ENCODE data around the gene SH3RF3. TPM values are rescaled to one million over a fixed set of nuclear protein-coding genes. Genes with fewer than 3 reads are reported as not detected.

The SH3RF3 gene
- total RNA-seq, 2 donors from 2014 or later, result 1.5 to 1.8 TPM

GRCh38 chr2:109279243-109279860 is 150.3 kb downstream of the SH3RF3 start:
- H3K36me3 ChIP-seq (ENCODE audit: control insufficient read depth, insufficient read depth, low read length), result no peaks in the 10 kb centered on the region
- no peaks in the 10 kb centered on the region for H3K9me3 ChIP-seq (ENCODE audit: control insufficient read depth, low read length)
- DNase-seq, result peak; percentile 62
- 61 to 73% methylated on average over 12 to 15 of the region's 15 CpGs for WGBS, 2 experiments (ENCODE audit: insufficient coverage in 1 of 2, insufficient read length in 1 of 2)
- H3K36me3 Mint-ChIP-seq (ENCODE audit: low read depth), result no peaks in the 10 kb centered on the region
- H3K9ac ChIP-seq (ENCODE audit: extremely low read depth, low read length, poor library complexity, severe bottlenecking), result no peak overlapping the region
- H3K27ac ChIP-seq (ENCODE audit: low read depth, low read length), result no peak overlapping the region
- H3K9me3 Mint-ChIP-seq, result no peaks in the 10 kb centered on the region
- H3K4me1 ChIP-seq (ENCODE audit: control insufficient read depth, insufficient read depth, low read length), result no peaks in the 10 kb centered on the region
- TF ChIP-seq CTCF (conservative IDR thresholded peaks at IDR 0.05), result no peak
- no peak overlapping the region for H3K4me3 Mint-ChIP-seq
- H3K27ac Mint-ChIP-seq, result no peak overlapping the region
- no peak overlapping the region for H3K4me3 ChIP-seq (ENCODE audit: low read length)
- no peaks in the 10 kb centered on the region for H3K27me3 ChIP-seq (ENCODE audit: control insufficient read depth, insufficient read depth, low read length, poor library complexity, severe bottlenecking)
- no peaks in the 10 kb centered on the region for H3K4me1 Mint-ChIP-seq
- no peaks in the 10 kb centered on the region for H3K27me3 Mint-ChIP-seq (ENCODE audit: insufficient read depth)

- Mint-ChIP-seq H3K9me3 (no peaks in the 10 kb centered on the region), H3K27me3 (ENCODE audit: insufficient read depth) (no peaks in the 10 kb centered on the region), H3K36me3 (ENCODE audit: low read depth) (no peaks in the 10 kb centered on the region), H3K27ac (no peak overlapping the region), H3K4me3 (no peak overlapping the region), H3K4me1 (no peaks in the 10 kb centered on the region)
- WGBS, 2 experiments (ENCODE audit: insufficient coverage in 1 of 2, insufficient read length in 1 of 2), result 87 to 92% methylated on average over 7 of the region's 7 CpGs
- Histone ChIP-seq H3K4me3 (ENCODE audit: low read length) (no peak overlapping the region), H3K27ac (ENCODE audit: low read depth, low read length) (no peak overlapping the region), H3K4me1 (ENCODE audit: control insufficient read depth, insufficient read depth, low read length) (no peaks in the 10 kb centered on the region), H3K27me3 (ENCODE audit: control insufficient read depth, insufficient read depth, low read length, poor library complexity, severe bottlenecking) (no peaks in the 10 kb centered on the region), H3K9me3 (ENCODE audit: control insufficient read depth, low read length) (no peaks in the 10 kb centered on the region), H3K9ac (ENCODE audit: extremely low read depth, low read length, poor library complexity, severe bottlenecking) (no peak overlapping the region), H3K36me3 (ENCODE audit: control insufficient read depth, insufficient read depth, low read length) (no peaks in the 10 kb centered on the region)
- no peak for DNase-seq
- TF ChIP-seq CTCF (conservative IDR thresholded peaks at IDR 0.05), result peak; percentile 39
Measured at GRCh38 chr2:109280804-109281203, 151.8 kb downstream of the SH3RF3 start.

GRCh38 chr2:109282360-109282759 is 153.4 kb downstream of the SH3RF3 start:
- TF ChIP-seq CTCF (conservative IDR thresholded peaks at IDR 0.05), result no peak
- no peak overlapping the region for H3K4me3 ChIP-seq (ENCODE audit: low read length)
- H3K27me3 ChIP-seq (ENCODE audit: control insufficient read depth, insufficient read depth, low read length, poor library complexity, severe bottlenecking), result no peaks in the 10 kb centered on the region
- H3K9ac ChIP-seq (ENCODE audit: extremely low read depth, low read length, poor library complexity, severe bottlenecking), result no peak overlapping the region
- Mint-ChIP-seq H3K36me3 (ENCODE audit: low read depth) (no peaks in the 10 kb centered on the region), H3K27me3 (ENCODE audit: insufficient read depth) (no peaks in the 10 kb centered on the region), H3K4me1 (no peaks in the 10 kb centered on the region), H3K4me3 (no peak overlapping the region), H3K9me3 (no peaks in the 10 kb centered on the region), H3K27ac (no peak overlapping the region)
- H3K4me1 ChIP-seq (ENCODE audit: control insufficient read depth, insufficient read depth, low read length), result no peaks in the 10 kb centered on the region
- 92 to 94% methylated on average over 8 to 12 of the region's 12 CpGs for WGBS, 2 experiments (ENCODE audit: insufficient coverage in 1 of 2, insufficient read length in 1 of 2)
- no peak overlapping the region for H3K27ac ChIP-seq (ENCODE audit: low read depth, low read length)
- DNase-seq, result no peak
- no peaks in the 10 kb centered on the region for H3K36me3 ChIP-seq (ENCODE audit: control insufficient read depth, insufficient read depth, low read length)
- H3K9me3 ChIP-seq (ENCODE audit: control insufficient read depth, low read length), result no peaks in the 10 kb centered on the region
